Effector memory CD4-positive, alpha-beta T cell (primary cell): Measurements from ENCODE around the gene SHLD2.
"Not testable (repeated sequence)": the region's sequence is repeated elsewhere in the genome, so short reads cannot be mapped to it uniquely, and the experiment has no call there.

ENCODE experiments used
- DNase-seq, 3 donors: peaks; one replicate each; pipeline ENCODE4 v3.0.0-alpha.2; 2020
- H3K27ac ChIP-seq: 2 replicates; pipeline ENCODE4 v1.7.0; 2013; ENCODE audit warnings: mild to moderate bottlenecking, low read length, moderate library complexity; ENCODE audit not compliant: insufficient read depth, poor library complexity, severe bottlenecking
- H3K27me3 ChIP-seq: replicated peaks from 2 replicates; pipeline ENCODE4 v1.7.0; 2013; ENCODE audit warnings: mild to moderate bottlenecking, low read length; ENCODE audit not compliant: insufficient read depth, control insufficient read depth, poor library complexity, severe bottlenecking
- H3K36me3 ChIP-seq: 2 replicates; pipeline ENCODE4 v1.7.0; 2013; ENCODE audit warnings: mild to moderate bottlenecking, low read length, moderate library complexity; ENCODE audit not compliant: control insufficient read depth, insufficient read depth
- H3K4me1 ChIP-seq: 2 replicates; pipeline ENCODE4 v1.7.0; 2013; ENCODE audit warnings: low read length, mild to moderate bottlenecking; ENCODE audit not compliant: control insufficient read depth, insufficient read depth, poor library complexity, severe bottlenecking
- H3K4me3 ChIP-seq: 2 replicates; pipeline ENCODE4 v1.7.0; 2013; ENCODE audit warnings: low read length, low read depth, mild to moderate bottlenecking; ENCODE audit not compliant: insufficient read depth, poor library complexity, severe bottlenecking
- H3K9me3 ChIP-seq: 2 replicates; pipeline ENCODE4 v1.7.0; 2013; ENCODE audit warnings: mild to moderate bottlenecking, low read length, moderate library complexity; ENCODE audit not compliant: control insufficient read depth

SHLD2 gene

GRCh38 chr10:87084291-87084782, 10.7 kb upstream of the SHLD2 start:
- H3K27me3 ChIP-seq, H3K9me3 ChIP-seq, DNase-seq, H3K4me3 ChIP-seq, H3K36me3 ChIP-seq: not testable (repeated sequence)
- Histone ChIP-seq H3K4me1 (peaks cover 17% of the 10 kb centered on the region), H3K27ac (peak overlapping the region; percentile 62)

GRCh38 chr10:87085537-87085936, 9.5 kb upstream of the SHLD2 start:
- Histone ChIP-seq H3K4me1 (peaks cover 17% of the 10 kb centered on the region), H3K9me3 (no peaks in the 10 kb centered on the region), H3K27me3 (no peaks in the 10 kb centered on the region), H3K27ac (no peak overlapping the region), H3K4me3 (no peak overlapping the region), H3K36me3 (no peaks in the 10 kb centered on the region)
- DNase-seq = no peak

- no peak for DNase-seq
- no peak overlapping the region for H3K4me3 ChIP-seq
Measured at GRCh38 chr10:87089746-87090145, 5.3 kb upstream of the SHLD2 start.

GRCh38 chr10:87090779-87091178, 4.2 kb upstream of the SHLD2 start:
- Histone ChIP-seq H3K27me3 (no peaks in the 10 kb centered on the region), H3K9me3 (no peaks in the 10 kb centered on the region), H3K27ac (no peak overlapping the region), H3K4me3 (no peak overlapping the region), H3K4me1 (peaks cover 34% of the 10 kb centered on the region), H3K36me3 (no peaks in the 10 kb centered on the region)
- DNase-seq = no peak

More at GRCh38 chr10:87089746-87090145, 5.3 kb upstream of the SHLD2 start:
- H3K27ac ChIP-seq = no peak overlapping the region
- no peaks in the 10 kb centered on the region for H3K9me3 ChIP-seq
- H3K27me3 ChIP-seq = no peaks in the 10 kb centered on the region
- H3K4me1 ChIP-seq = peaks cover 40% of the 10 kb centered on the region
- no peaks in the 10 kb centered on the region for H3K36me3 ChIP-seq

- Histone ChIP-seq H3K9me3 (no peaks in the 10 kb centered on the region), H3K36me3 (no peaks in the 10 kb centered on the region), H3K27ac (peak overlapping the region; percentile 87), H3K4me1 (peaks cover 31% of the 10 kb centered on the region), H3K4me3 (peak overlapping the region; percentile 48), H3K27me3 (no peaks in the 10 kb centered on the region)
- DNase-seq = no peak
Measured at GRCh38 chr10:87092376-87092860, 2.6 kb upstream of the SHLD2 start.

- Histone ChIP-seq H3K4me3 (peak overlapping the region; percentile 48), H3K27ac (peak overlapping the region; percentile 87), H3K27me3 (no peaks in the 10 kb centered on the region), H3K4me1 (peaks cover 31% of the 10 kb centered on the region), H3K9me3 (no peaks in the 10 kb centered on the region), H3K36me3 (no peaks in the 10 kb centered on the region)
- peak in 1 of 3 donors; percentile 17 for DNase-seq
Measured at GRCh38 chr10:87092861-87093631, 2.0 kb upstream of the SHLD2 start.

GRCh38 chr10:87093632-87094372, 1.2 kb upstream of the SHLD2 start:
- no peaks in the 10 kb centered on the region for H3K27me3 ChIP-seq
- H3K4me3 ChIP-seq = peak overlapping the region; percentile 48
- H3K27ac ChIP-seq = peak overlapping the region; percentile 87
- H3K4me1 ChIP-seq = peaks cover 33% of the 10 kb centered on the region
- DNase-seq = peak; percentile 46 to 55 (median 54)
- H3K36me3 ChIP-seq = no peaks in the 10 kb centered on the region
- H3K9me3 ChIP-seq = no peaks in the 10 kb centered on the region

GRCh38 chr10:87095236-87095945, 385 bp downstream of the SHLD2 start:
- H3K36me3 ChIP-seq = no peaks in the 10 kb centered on the region
- no peaks in the 10 kb centered on the region for H3K9me3 ChIP-seq
- H3K27me3 ChIP-seq = no peaks in the 10 kb centered on the region
- DNase-seq = peak; percentile 67 to 71 (median 70)
- peak overlapping the region; percentile 71 for H3K4me3 ChIP-seq
- H3K27ac ChIP-seq = peak overlapping the region; percentile 91
- peaks cover 29% of the 10 kb centered on the region for H3K4me1 ChIP-seq

GRCh38 chr10:87101996-87102395, 7.0 kb downstream of the SHLD2 start:
- H3K36me3 ChIP-seq = peaks cover 24% of the 10 kb centered on the region
- no peak overlapping the region for H3K4me3 ChIP-seq
- no peak overlapping the region for H3K27ac ChIP-seq
- peaks cover 2% of the 10 kb centered on the region for H3K4me1 ChIP-seq
- DNase-seq = no peak
- no peaks in the 10 kb centered on the region for H3K9me3 ChIP-seq
- H3K27me3 ChIP-seq = no peaks in the 10 kb centered on the region
